HEK293T (cell line): ENCODE results near the gene FIS1.

Source experiments
- BHLHE40 ChIP-seq: fragments of 450-650 bp; IDR thresholded peaks from 2 replicates; pipeline ENCODE4 v1.6.1; 2016; ENCODE audit warnings: mild to moderate bottlenecking, moderate library complexity, borderline replicate concordance
- CTBP1 ChIP-seq: fragments of 450-650 bp; IDR thresholded peaks from 2 replicates; pipeline ENCODE4 v1.6.1; 2016; ENCODE audit warnings: borderline replicate concordance
- ELF4 ChIP-seq: fragments of 450-650 bp; IDR thresholded peaks from 2 replicates; pipeline ENCODE4 v1.6.1; 2017; ENCODE audit warnings: antibody characterized with exemption
- FOXA1 ChIP-seq: fragments of 450-650 bp; IDR thresholded peaks from 2 replicates; pipeline ENCODE4 v1.6.1; 2016; ENCODE audit warnings: mild to moderate bottlenecking
- FOXM1 ChIP-seq: fragments of 450-650 bp; IDR thresholded peaks from 2 replicates; pipeline ENCODE4 v1.6.1; 2017; ENCODE audit warnings: mild to moderate bottlenecking, borderline replicate concordance
- SP1 ChIP-seq: fragments of 450-650 bp; IDR thresholded peaks from 2 replicates; pipeline ENCODE4 v1.6.1; 2017
- SUZ12 ChIP-seq: fragments of 450-650 bp; IDR thresholded peaks from 2 replicates; pipeline ENCODE4 v1.6.1; 2016; ENCODE audit warnings: mild to moderate bottlenecking

GRCh38 chr7:101210143-101210542, 34.7 kb downstream of the FIS1 start:
- TF ChIP-seq FOXA1 (no peak), ELF4 (no peak), BHLHE40 (no peak), SP1 (no peak), FOXM1 (no peak), SUZ12 (no peak), CTBP1 (no peak)
